ENCODE measurements around the gene KCNRG. TPM values are rescaled to one million over a fixed set of nuclear protein-coding genes. Genes with fewer than 3 reads are reported as not detected.
A peak's percentile ranks its signal among the peaks of the same experiment; 100 is the strongest.

Gene KCNRG
- total RNA-seq, 2 donors from 2014 or later = 0.54 to 2.0 TPM

- DNase-seq (ENCODE audit: low spot score) = no peak
- Histone ChIP-seq H3K27ac (no peak overlapping the region), H3K27me3 (replicated peaks; ENCODE audit: insufficient read depth) (no peaks in the 10 kb centered on the region)
These were observed 10.2 kb downstream of the KCNRG start for GRCh38 chr13:50025436-50025835.

DNA sequence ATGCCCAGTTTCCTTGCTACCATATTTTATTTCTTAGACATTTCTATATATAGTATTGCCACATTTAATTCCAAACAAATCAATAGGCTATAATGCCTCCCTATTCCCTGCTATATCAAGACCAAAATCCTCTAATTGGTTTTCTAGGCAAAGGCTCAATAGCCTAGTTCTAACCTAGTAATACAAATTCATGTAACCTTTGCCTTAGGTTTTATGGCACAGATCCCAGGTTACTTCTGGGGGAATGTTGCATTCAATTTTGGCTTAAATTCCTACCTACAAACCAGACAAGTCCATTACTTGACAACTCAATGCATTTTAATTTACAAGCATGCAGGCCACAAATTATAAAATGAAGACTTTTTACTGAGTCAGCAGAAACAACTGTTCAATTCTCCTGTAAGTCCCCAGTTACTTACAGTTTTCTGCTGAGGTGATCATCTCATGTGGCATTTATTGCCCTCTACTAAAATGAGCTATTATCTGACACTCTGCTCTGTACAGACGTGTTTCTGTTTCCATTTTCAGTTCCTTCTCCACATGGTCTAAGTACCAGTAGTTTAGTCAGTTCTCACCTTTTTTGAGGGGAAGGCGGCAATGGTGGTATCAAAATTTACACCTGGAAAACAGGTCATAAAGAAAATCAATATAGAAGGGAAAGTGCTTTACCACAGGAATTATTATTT lies 11.7 kb downstream of the KCNRG start:
- Histone ChIP-seq H3K9me3 (no peaks in the 10 kb centered on the region), H3K4me3 (no peak overlapping the region), H3K27ac (no peak overlapping the region), H3K27me3 (replicated peaks; ENCODE audit: insufficient read depth) (no peaks in the 10 kb centered on the region), H3K36me3 (peaks cover under 1% of the 10 kb centered on the region), H3K4me1 (ENCODE audit: control insufficient read depth in 1 of 2, low read depth in 2 of 2) (peaks cover 0 to 14% of the 10 kb centered on the region in 2 donors)
- DNase-seq (ENCODE audit: low spot score) = no peak
- no peak for ATAC-seq (ENCODE audit: insufficient number of reproducible peaks, low FRiP score, low read depth)
- no peak for TF ChIP-seq CTCF (IDR thresholded peaks at IDR 0.05)

More at GRCh38 chr13:50025436-50025835, 10.2 kb downstream of the KCNRG start:
- Histone ChIP-seq H3K4me3 (no peak overlapping the region), H3K36me3 (peaks cover 4% of the 10 kb centered on the region), H3K4me1 (ENCODE audit: control insufficient read depth in 1 of 2, low read depth in 2 of 2) (peaks cover 0 to 14% of the 10 kb centered on the region in 2 donors), H3K9me3 (no peaks in the 10 kb centered on the region)
- ATAC-seq (ENCODE audit: insufficient number of reproducible peaks, low FRiP score, low read depth) = no peak
- TF ChIP-seq CTCF (IDR thresholded peaks at IDR 0.05) = no peak

GRCh38 chr13:50030315-50030714 lies 15.1 kb downstream of the KCNRG start:
- TF ChIP-seq CTCF (IDR thresholded peaks at IDR 0.05) = no peak
- DNase-seq (ENCODE audit: low spot score) = no peak
- ATAC-seq (ENCODE audit: insufficient number of reproducible peaks, low FRiP score, low read depth) = no peak
- Histone ChIP-seq H3K4me1 (ENCODE audit: control insufficient read depth in 1 of 2, low read depth in 2 of 2) (peaks cover 10 to 22% of the 10 kb centered on the region in 2 donors), H3K4me3 (no peak overlapping the region), H3K36me3 (no peaks in the 10 kb centered on the region), H3K27ac (no peak overlapping the region), H3K9me3 (no peaks in the 10 kb centered on the region), H3K27me3 (replicated peaks; ENCODE audit: insufficient read depth) (no peaks in the 10 kb centered on the region)

DNA sequence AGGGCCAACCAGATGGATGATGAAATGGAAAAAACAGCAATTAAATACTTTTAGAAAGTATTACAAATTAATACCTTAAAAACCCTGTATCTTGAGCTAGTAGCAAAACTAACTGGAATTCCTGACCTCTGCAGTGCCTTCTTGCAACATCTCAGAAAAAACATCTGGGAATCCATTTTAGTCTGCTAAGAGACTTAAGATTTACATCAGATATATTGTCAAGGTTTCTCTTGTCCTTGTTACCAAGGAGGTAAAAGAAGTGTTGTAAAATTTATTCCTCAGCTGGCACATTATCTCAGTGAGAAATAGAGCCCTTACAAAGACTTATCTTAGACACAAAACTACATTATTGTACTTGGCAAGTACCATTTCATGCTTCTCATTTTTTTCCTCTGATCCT lies 18.5 kb downstream of the KCNRG start:
- Histone ChIP-seq H3K4me1 (ENCODE audit: control insufficient read depth in 1 of 2, low read depth in 2 of 2) (peaks cover 10 to 13% of the 10 kb centered on the region in 2 donors), H3K4me3 (no peak overlapping the region), H3K27ac (peak overlapping the region in 1 of 2 donors; percentile 28), H3K9me3 (no peaks in the 10 kb centered on the region), H3K27me3 (replicated peaks; ENCODE audit: insufficient read depth) (no peaks in the 10 kb centered on the region), H3K36me3 (no peaks in the 10 kb centered on the region)
- no peak for DNase-seq (ENCODE audit: low spot score)
- no peak for ATAC-seq (ENCODE audit: insufficient number of reproducible peaks, low FRiP score, low read depth)
- no peak for TF ChIP-seq CTCF (IDR thresholded peaks at IDR 0.05)

- TF ChIP-seq CTCF (IDR thresholded peaks at IDR 0.05) = no peak
- Histone ChIP-seq H3K4me1 (ENCODE audit: control insufficient read depth in 1 of 2, low read depth in 2 of 2) (peaks cover 10 to 13% of the 10 kb centered on the region in 2 donors), H3K4me3 (no peak overlapping the region), H3K27me3 (replicated peaks; ENCODE audit: insufficient read depth) (no peaks in the 10 kb centered on the region), H3K36me3 (peaks cover 1% of the 10 kb centered on the region), H3K27ac (no peak overlapping the region), H3K9me3 (no peaks in the 10 kb centered on the region)
- no peak for ATAC-seq (ENCODE audit: insufficient number of reproducible peaks, low FRiP score, low read depth)
- DNase-seq (ENCODE audit: low spot score) = no peak
These were observed 22.5 kb downstream of the KCNRG start for GRCh38 chr13:50037788-50038187.

All from thoracic aorta (tissue), 2 donors.